Measurements from ENCODE around the gene ACAA2.

Gene ACAA2

GRCh38 chr18:49747876-49748275 is 65.5 kb downstream of the ACAA2 start:
- no peak for DNase-seq (ENCODE audit: low read depth)
- H3K4me3 ChIP-seq (ENCODE audit: low read length), result no peak overlapping the region
- no peak for TF ChIP-seq CTCF (conservative IDR thresholded peaks at IDR 0.05; ENCODE audit: low read length)

GRCh38 chr18:49745045-49746014 is 68.0 kb downstream of the ACAA2 start:
- peak; percentile 8 for DNase-seq (ENCODE audit: low read depth)
- H3K4me3 ChIP-seq (ENCODE audit: low read length), result no peak overlapping the region
- no peak for TF ChIP-seq CTCF (conservative IDR thresholded peaks at IDR 0.05; ENCODE audit: low read length)

- no peak for DNase-seq (ENCODE audit: low read depth)
These were observed 68.8 kb downstream of the ACAA2 start for GRCh38 chr18:49744376-49745008.

GRCh38 chr18:49743117-49743567 is 70.2 kb downstream of the ACAA2 start:
- peak; percentile 16 for DNase-seq (ENCODE audit: low read depth)
- TF ChIP-seq CTCF (conservative IDR thresholded peaks at IDR 0.05; ENCODE audit: low read length), result no peak
- no peak overlapping the region for H3K4me3 ChIP-seq (ENCODE audit: low read length)

More at GRCh38 chr18:49744376-49745008, 68.8 kb downstream of the ACAA2 start:
- no peak overlapping the region for H3K4me3 ChIP-seq (ENCODE audit: low read length)
- no peak for TF ChIP-seq CTCF (conservative IDR thresholded peaks at IDR 0.05; ENCODE audit: low read length)

GRCh38 chr18:49742316-49743116 is 70.8 kb downstream of the ACAA2 start:
- no peak overlapping the region for H3K4me3 ChIP-seq (ENCODE audit: low read length)
- TF ChIP-seq CTCF (conservative IDR thresholded peaks at IDR 0.05; ENCODE audit: low read length), result no peak
- DNase-seq (ENCODE audit: low read depth), result peak; percentile 16

- no peak for DNase-seq (ENCODE audit: low read depth)
- TF ChIP-seq CTCF (conservative IDR thresholded peaks at IDR 0.05; ENCODE audit: low read length), result no peak
- H3K4me3 ChIP-seq (ENCODE audit: low read length), result no peak overlapping the region
These were observed 74.1 kb downstream of the ACAA2 start for GRCh38 chr18:49739275-49739674.

All from AG10803 (cell line).